GM23338 (cell line): ENCODE data around the gene ITGA8.

Experiments used
- CREB1 ChIP-seq: fragments of 250-450 bp; sonication (Bioruptor Pico); IDR thresholded peaks from 2 replicates; pipeline ENCODE4 v1.5.0; 2020; ENCODE audit warnings: low read depth, mild to moderate bottlenecking, moderate library complexity
- CTCF ChIP-seq, 2 experiments: fragments of 200-600 bp in 1 of 2; sonication (generic) in 1 of 2; conservative IDR thresholded peaks; 2 replicates each; pipeline versions ENCODE4 v1.5.1 to v1.6.1; 2016 to 2017; ENCODE audit warnings: antibody characterized with exemption in 2 of 2, low read depth in 2 of 2, mild to moderate bottlenecking in 2 of 2, moderate library complexity in 1 of 2
- EZH2 ChIP-seq: fragments of 200-600 bp; sonication (generic); IDR thresholded peaks from one replicate; pipeline ENCODE4 v1.8.0; 2017; ENCODE audit warnings: antibody characterized with exemption, mild to moderate bottlenecking, low read depth; ENCODE audit not compliant: unreplicated experiment
- EZH2phosphoT487 ChIP-seq: fragments of 200-600 bp; sonication (generic); IDR thresholded peaks from one replicate; pipeline ENCODE4 v1.8.1; 2018; ENCODE audit warnings: antibody characterized with exemption; ENCODE audit not compliant: unreplicated experiment
- JUNB ChIP-seq: IDR thresholded peaks from one replicate; pipeline ENCODE4 v1.6.1; 2016; ENCODE audit warnings: antibody characterized with exemption; ENCODE audit not compliant: unreplicated experiment
- NANOG ChIP-seq: IDR thresholded peaks from 2 replicates; pipeline ENCODE4 v1.6.1; 2016; ENCODE audit warnings: antibody characterized with exemption, borderline replicate concordance
- POLR2AphosphoS5 ChIP-seq: IDR thresholded peaks from 2 replicates; pipeline ENCODE4 v1.6.1; 2016; ENCODE audit warnings: antibody characterized with exemption, low read depth
- REST ChIP-seq: IDR thresholded peaks from one replicate; pipeline ENCODE4 v1.6.1; 2018; ENCODE audit warnings: antibody characterized with exemption; ENCODE audit not compliant: unreplicated experiment
- STAT1 ChIP-seq: IDR thresholded peaks from one replicate; pipeline ENCODE4 v1.6.1; 2016; ENCODE audit warnings: antibody characterized with exemption; ENCODE audit not compliant: unreplicated experiment
- ZNF331 ChIP-seq: fragments of 250-450 bp; sonication (Bioruptor Pico); IDR thresholded peaks from 2 replicates; pipeline ENCODE4 v1.5.0; 2020; ENCODE audit warnings: low read depth, mild to moderate bottlenecking, moderate library complexity

GRCh38 chr10:15742102-15742501 lies 22.4 kb upstream of the ITGA8 start:
- no peak for TF ChIP-seq CTCF (conservative IDR thresholded peaks at IDR 0.05; ENCODE audit: low read depth in 2 of 2)
- no peak for TF ChIP-seq EZH2phosphoT487
- TF ChIP-seq POLR2AphosphoS5: no peak
- TF ChIP-seq STAT1: no peak
- no peak for TF ChIP-seq REST
- no peak for TF ChIP-seq JUNB
- TF ChIP-seq NANOG: no peak
- TF ChIP-seq EZH2: no peak
- no peak for TF ChIP-seq CREB1
- TF ChIP-seq ZNF331 (CRISPR knock-in tag): no peak
